ENCODE results near the gene AFDN. TPM values are rescaled to one million over a fixed set of nuclear protein-coding genes. Genes with fewer than 3 reads are reported as not detected.
"Not testable (repeated sequence)": the region's sequence is repeated elsewhere in the genome, so short reads cannot be mapped to it uniquely, and the experiment has no call there.

Gene AFDN
- total RNA-seq, 2 donors from 2014 or later: 213 to 232 TPM

DNA sequence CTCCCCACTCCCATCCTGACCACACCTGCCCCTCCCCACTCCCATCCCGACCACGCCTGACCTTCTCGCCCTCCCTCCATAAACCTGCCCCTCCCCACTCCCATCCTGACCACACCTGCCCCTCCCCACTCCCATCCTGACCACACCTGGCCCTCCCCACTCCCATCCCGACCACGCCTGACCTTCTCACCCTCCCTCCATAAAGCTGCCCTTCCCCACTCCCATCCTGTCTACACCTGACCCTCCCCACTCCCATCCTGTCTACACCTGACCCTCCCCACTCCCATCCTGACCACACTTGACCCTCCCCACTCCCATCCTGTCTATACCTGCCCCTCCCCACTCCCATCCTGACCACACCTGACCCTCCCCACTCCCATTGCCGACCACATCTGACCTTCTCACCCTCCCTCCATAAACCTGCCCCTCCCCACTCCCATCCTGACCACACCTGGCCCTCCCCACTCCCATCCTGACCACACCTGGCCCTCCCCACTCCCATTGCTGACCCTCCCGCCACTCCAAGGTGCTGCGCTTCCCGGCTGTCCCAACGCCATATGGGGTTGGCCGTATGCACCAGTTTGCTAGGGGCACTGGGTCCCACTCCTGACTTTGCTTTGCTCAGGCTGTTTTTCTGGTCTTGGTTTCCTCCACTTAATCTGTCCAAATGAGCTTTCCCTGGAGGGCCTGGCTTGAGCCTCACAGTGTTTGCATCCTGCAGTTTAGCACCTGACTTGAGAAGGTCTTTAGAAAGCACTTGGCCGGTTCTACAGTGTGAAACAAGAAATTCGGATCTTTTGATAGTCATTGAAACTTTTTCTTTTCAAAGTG lies 173.7 kb downstream of the AFDN start:
- no peaks in the 10 kb centered on the region for H3K4me1 ChIP-seq
- H3K27me3 ChIP-seq: no peaks in the 10 kb centered on the region
- H3K9me3 ChIP-seq: no peaks in the 10 kb centered on the region
- no peak overlapping the region for H3K9ac ChIP-seq (ENCODE audit: low read depth in 2 of 2, low read length in 2 of 2)
- no peaks in the 10 kb centered on the region for H3K36me3 ChIP-seq
- H3K4me3 ChIP-seq: no peak overlapping the region
- H3K27ac ChIP-seq: no peak overlapping the region
- intact Hi-C loops (cut with DNase I): no loop called here
- no peak for DNase-seq
- no peak for TF ChIP-seq CTCF (IDR thresholded peaks at IDR 0.05)

GRCh38 chr6:168001029-168001332 lies 174.3 kb downstream of the AFDN start:
- Histone ChIP-seq H3K9me3 (no peaks in the 10 kb centered on the region), H3K9ac (ENCODE audit: low read depth in 2 of 2, low read length in 2 of 2) (no peak overlapping the region), H3K36me3 (no peaks in the 10 kb centered on the region), H3K27me3 (no peaks in the 10 kb centered on the region), H3K4me1 (no peaks in the 10 kb centered on the region), H3K27ac (no peak overlapping the region), H3K4me3 (no peak overlapping the region)
- DNase-seq: no peak
- intact Hi-C loops (cut with DNase I): no loop called here
- TF ChIP-seq CTCF (IDR thresholded peaks at IDR 0.05): no peak

- H3K27me3 ChIP-seq; H3K27ac ChIP-seq; H3K4me3 ChIP-seq; H3K9me3 ChIP-seq; H3K36me3 ChIP-seq; H3K4me1 ChIP-seq; DNase-seq; intact Hi-C loops (cut with DNase I); H3K9ac ChIP-seq (ENCODE audit: low read depth in 2 of 2, low read length in 2 of 2): not testable (repeated sequence)
Observed at GRCh38 chr6:168001514-168001913, 174.8 kb downstream of the AFDN start.

GRCh38 chr6:168002804-168003203 lies 176.1 kb downstream of the AFDN start:
- no peak for TF ChIP-seq CTCF (IDR thresholded peaks at IDR 0.05)
- no peak for DNase-seq
- no peak overlapping the region for H3K4me3 ChIP-seq
- no peaks in the 10 kb centered on the region for H3K4me1 ChIP-seq
- H3K27ac ChIP-seq: no peak overlapping the region
- H3K9ac ChIP-seq (ENCODE audit: low read depth in 2 of 2, low read length in 2 of 2): no peak overlapping the region
- H3K27me3 ChIP-seq: no peaks in the 10 kb centered on the region
- H3K36me3 ChIP-seq: no peaks in the 10 kb centered on the region
- H3K9me3 ChIP-seq: no peaks in the 10 kb centered on the region
- intact Hi-C loops (cut with DNase I): no loop called here

DNA sequence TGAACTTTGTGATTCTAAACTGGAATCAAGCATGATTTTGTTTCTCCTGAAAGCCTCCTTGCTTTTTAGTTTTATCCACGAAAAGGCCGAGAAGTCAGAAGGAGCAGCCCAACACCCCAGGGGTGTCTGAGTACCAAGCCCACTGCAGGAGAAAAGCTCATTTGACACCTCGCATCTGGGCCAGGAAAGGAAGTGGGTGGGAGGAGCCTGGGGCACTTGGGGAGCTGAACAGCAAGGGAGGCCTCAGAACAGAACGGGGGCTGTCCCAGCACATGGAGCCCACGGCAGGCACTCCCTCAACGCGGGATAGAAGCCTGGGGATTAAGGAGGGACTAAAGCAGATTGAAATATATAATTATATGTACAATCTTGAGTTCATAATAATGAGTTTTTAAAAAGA lies 177.3 kb downstream of the AFDN start:
- Histone ChIP-seq H3K27ac (no peak overlapping the region), H3K27me3 (no peaks in the 10 kb centered on the region), H3K36me3 (no peaks in the 10 kb centered on the region), H3K4me3 (no peak overlapping the region), H3K9ac (ENCODE audit: low read depth in 2 of 2, low read length in 2 of 2) (no peak overlapping the region), H3K4me1 (no peaks in the 10 kb centered on the region), H3K9me3 (no peaks in the 10 kb centered on the region)
- TF ChIP-seq CTCF (IDR thresholded peaks at IDR 0.05): no peak
- DNase-seq: no peak
- intact Hi-C loops (cut with DNase I): no loop called here

- H3K4me3 ChIP-seq: no peak overlapping the region
- TF ChIP-seq CTCF (IDR thresholded peaks at IDR 0.05): no peak
- no peaks in the 10 kb centered on the region for H3K9me3 ChIP-seq
- no peak overlapping the region for H3K9ac ChIP-seq (ENCODE audit: low read depth in 2 of 2, low read length in 2 of 2)
- no peak overlapping the region for H3K27ac ChIP-seq
- DNase-seq: no peak
- intact Hi-C loops (cut with DNase I): no loop called here
- H3K36me3 ChIP-seq: no peaks in the 10 kb centered on the region
- no peaks in the 10 kb centered on the region for H3K27me3 ChIP-seq
- H3K4me1 ChIP-seq: no peaks in the 10 kb centered on the region
Observed at GRCh38 chr6:168004945-168005344, 178.2 kb downstream of the AFDN start.
